SK-N-SH (cell line): ENCODE measurements around the gene ZNF136. TPM values are rescaled to one million over a fixed set of nuclear protein-coding genes. Genes with fewer than 3 reads are reported as not detected.

Experiments
- CTCF ChIA-PET: fragments of 300-600, 350-600 bp; formaldehyde crosslinking; extraction: SDS; loops from one replicate; lab custom pipeline; 2021; lab: Yijun Ruan, JAX
- POLR2A ChIA-PET: fragments of 350-600 bp; sonication (Branson Sonifier 250); formaldehyde crosslinking; extraction: SDS; loops from one replicate; lab custom pipeline; 2020; ENCODE audit warnings: antibody characterized with exemption, inconsistent platforms; lab: Yijun Ruan, JAX
- DNase-seq: peaks from one replicate; pipeline ENCODE4 v3.0.0; 2012
- H2AFZ ChIP-seq: fragments of 200-600 bp; sonication (generic); 2 replicates; pipeline ENCODE4 v1.8.1; 2016; ENCODE audit warnings: antibody characterized with exemption, mild to moderate bottlenecking, low read depth
- H3F3A ChIP-seq: fragments of 200-600 bp; sonication (generic); replicated peaks from 2 replicates; pipeline ENCODE3; 2016; ENCODE audit warnings: antibody characterized with exemption, mild to moderate bottlenecking; ENCODE audit not compliant: insufficient read depth
- H3K27ac ChIP-seq, 2 experiments: fragments of 200-500 bp in 1 of 2; fragments of 200-600 bp in 1 of 2; sonication (Bioruptor generic) in 1 of 2; sonication (generic), shearing (Covaris generic) in 1 of 2; 2 replicates each; pipeline versions ENCODE4 v1.5.1 to v1.6.1; 2014 to 2016; ENCODE audit warnings: low read depth in 2 of 2, inconsistent platforms in 1 of 2, low read length in 1 of 2, mild to moderate bottlenecking in 1 of 2, mixed read lengths in 1 of 2
- H3K27me3 ChIP-seq: fragments of 200-600 bp; sonication (generic), shearing (Covaris generic); 2 replicates; pipeline ENCODE4 v1.6.1; 2016; ENCODE audit warnings: mixed run types; ENCODE audit not compliant: insufficient read depth
- H3K36me3 ChIP-seq, 2 experiments: fragments of 200-500 bp in 1 of 2; fragments of 200-600 bp in 1 of 2; sonication (Bioruptor generic) in 1 of 2; sonication (generic) in 1 of 2; replicated peaks in 1 of 2; 2 replicates each; pipeline versions ENCODE3 to v1.5.1; 2014 to 2016; ENCODE audit warnings: low read length in 1 of 2, mild to moderate bottlenecking in 1 of 2; ENCODE audit not compliant: insufficient read depth in 2 of 2, control insufficient read depth in 1 of 2
- H3K4me1 ChIP-seq, 2 experiments: fragments of 200-500 bp in 1 of 2; fragments of 200-600 bp in 1 of 2; sonication (Bioruptor generic) in 1 of 2; sonication (generic), shearing (Covaris generic) in 1 of 2; 2 replicates each; pipeline versions ENCODE4 v1.5.1 to v1.6.1; 2014 to 2016; ENCODE audit warnings: low read depth in 1 of 2, low read length in 1 of 2, mixed run types in 1 of 2; ENCODE audit not compliant: insufficient read depth in 2 of 2, control insufficient read depth in 1 of 2
- H3K4me2 ChIP-seq: fragments of 200-600 bp; sonication (generic), shearing (Covaris generic); 2 replicates; pipeline ENCODE4 v1.6.1; 2017; ENCODE audit warnings: mixed run types
- H3K4me3 ChIP-seq, 2 experiments: fragments of 200-500 bp in 1 of 2; fragments of 200-600 bp in 1 of 2; sonication (Bioruptor generic) in 1 of 2; sonication (generic), shearing (Covaris generic) in 1 of 2; 2 replicates each; pipeline versions ENCODE4 v1.5.1 to v1.8.1; 2014 to 2016; ENCODE audit warnings: low read depth in 2 of 2, inconsistent platforms in 1 of 2, low read length in 1 of 2, mild to moderate bottlenecking in 1 of 2, mixed read lengths in 1 of 2, moderate library complexity in 1 of 2
- H3K79me2 ChIP-seq: fragments of 200-600 bp; sonication (generic); 2 replicates; pipeline ENCODE4 v1.8.1; 2017; ENCODE audit warnings: mild to moderate bottlenecking; ENCODE audit not compliant: insufficient read depth
- H3K9ac ChIP-seq: fragments of 200-600 bp; sonication (generic); 2 replicates; pipeline ENCODE4 v1.6.1; 2017; ENCODE audit warnings: mixed run types
- H3K9me2 ChIP-seq: fragments of 200-600 bp; sonication (generic); 2 replicates; pipeline ENCODE4 v1.6.1; 2017; ENCODE audit warnings: mixed run types
- H3K9me3 ChIP-seq: fragments of 200-600 bp; sonication (generic); 2 replicates; pipeline ENCODE4 v1.6.1; 2017; ENCODE audit warnings: mixed run types, mild to moderate bottlenecking, moderate library complexity
- H4K20me1 ChIP-seq: fragments of 200-600 bp; sonication (generic); 2 replicates; pipeline ENCODE4 v1.6.1; 2017; ENCODE audit warnings: mild to moderate bottlenecking, mixed run types; ENCODE audit not compliant: insufficient read depth
- ELF1 ChIP-seq: IDR thresholded peaks from 2 replicates; pipeline ENCODE4 v1.4.0; 2012
- EZH2phosphoT487 ChIP-seq: fragments of 200-600 bp; sonication (generic); IDR thresholded peaks from 2 replicates; pipeline ENCODE4 v1.6.1; 2017; ENCODE audit warnings: low read depth, mixed run types, mild to moderate bottlenecking, antibody characterized with exemption, moderate library complexity, borderline replicate concordance
- FOSL2 ChIP-seq: IDR thresholded peaks from 2 replicates; pipeline ENCODE4 v1.4.0; 2012; ENCODE audit warnings: low read depth, mild to moderate bottlenecking, moderate library complexity, borderline replicate concordance
- FOXM1 ChIP-seq: IDR thresholded peaks from 2 replicates; pipeline ENCODE4 v1.4.0; 2012; ENCODE audit warnings: low read depth, mild to moderate bottlenecking
- MEF2A ChIP-seq: IDR thresholded peaks from 2 replicates; pipeline ENCODE4 v1.4.0; 2012; ENCODE audit warnings: low read depth, borderline replicate concordance
- MXI1 ChIP-seq: IDR thresholded peaks from 2 replicates; pipeline ENCODE4 v1.6.1; 2012; ENCODE audit warnings: mild to moderate bottlenecking, low read depth, low read length, improper control_type of control experiment
- NFIC ChIP-seq: IDR thresholded peaks from 2 replicates; pipeline ENCODE4 v1.4.0; 2012; ENCODE audit warnings: borderline replicate concordance
- POLR2AphosphoS5 ChIP-seq: IDR thresholded peaks from 2 replicates; pipeline ENCODE4 v1.6.1; 2012; ENCODE audit warnings: low read depth, low read length
- RAD21 ChIP-seq: IDR thresholded peaks from 2 replicates; pipeline ENCODE4 v1.6.1; 2012; ENCODE audit warnings: mild to moderate bottlenecking, low read length
- RCOR1 ChIP-seq: fragments of 150-350 bp; IDR thresholded peaks from 2 replicates; pipeline ENCODE4 v1.6.1; 2017; ENCODE audit warnings: antibody characterized with exemption, low read length
- RFX5 ChIP-seq: IDR thresholded peaks from 2 replicates; pipeline ENCODE4 v1.6.1; 2012; ENCODE audit warnings: mild to moderate bottlenecking, improper control_type of control experiment, low read length
- RXRA ChIP-seq: IDR thresholded peaks from 2 replicates; pipeline ENCODE4 v1.4.0; 2012; ENCODE audit warnings: low read depth, mild to moderate bottlenecking, borderline replicate concordance
- SMC3 ChIP-seq: IDR thresholded peaks from 2 replicates; pipeline ENCODE4 v1.6.1; 2012; ENCODE audit warnings: low read depth, low read length, improper control_type of control experiment
- TCF12 ChIP-seq: IDR thresholded peaks from 2 replicates; pipeline ENCODE4 v1.4.0; 2012
- YY1 ChIP-seq: IDR thresholded peaks from 2 replicates; pipeline ENCODE4 v1.4.0; 2012; ENCODE audit warnings: low read depth, mild to moderate bottlenecking
- WGBS: methylation state at CpG from one replicate; pipeline ENCODE4 v1.1.6; 2017; ENCODE audit warnings: low lambda C conversion rate; 5-methylcytosine and 5-hydroxymethylcytosine counted together
- polyA plus RNA-seq, 3 experiments: library from polyadenylated mRNA; depleted of rRNA; stranded (reverse); fragments of >200 nt; gene quantifications; 2 replicates each; pipeline ENCODE4 v1.2.3, GENCODE V29; 2012
- TF ChIP-seq, protein P1 (sequence below): fragments of 200-600 bp; sonication (generic); IDR thresholded peaks from 2 replicates; pipeline ENCODE4 v1.6.1; 2017; ENCODE audit warnings: antibody characterized with exemption, mild to moderate bottlenecking, moderate library complexity
- TF ChIP-seq, protein P2 (sequence below): IDR thresholded peaks from 2 replicates; pipeline ENCODE4 v1.6.1; 2012; ENCODE audit warnings: mild to moderate bottlenecking, low read depth, low read length, moderate library complexity
- TF ChIP-seq, protein P3 (sequence below): IDR thresholded peaks from 2 replicates; pipeline ENCODE4 v1.4.0; 2012; ENCODE audit warnings: low read depth, borderline replicate concordance
- TF ChIP-seq, protein P4 (sequence below): IDR thresholded peaks from 2 replicates; pipeline ENCODE4 v1.4.0; 2012; ENCODE audit warnings: low read depth, borderline replicate concordance

The ZNF136 gene
- polyA plus RNA-seq, 1 of the 3 experiments (the other 2 are of a cell fraction): 1.7 TPM

DNA sequence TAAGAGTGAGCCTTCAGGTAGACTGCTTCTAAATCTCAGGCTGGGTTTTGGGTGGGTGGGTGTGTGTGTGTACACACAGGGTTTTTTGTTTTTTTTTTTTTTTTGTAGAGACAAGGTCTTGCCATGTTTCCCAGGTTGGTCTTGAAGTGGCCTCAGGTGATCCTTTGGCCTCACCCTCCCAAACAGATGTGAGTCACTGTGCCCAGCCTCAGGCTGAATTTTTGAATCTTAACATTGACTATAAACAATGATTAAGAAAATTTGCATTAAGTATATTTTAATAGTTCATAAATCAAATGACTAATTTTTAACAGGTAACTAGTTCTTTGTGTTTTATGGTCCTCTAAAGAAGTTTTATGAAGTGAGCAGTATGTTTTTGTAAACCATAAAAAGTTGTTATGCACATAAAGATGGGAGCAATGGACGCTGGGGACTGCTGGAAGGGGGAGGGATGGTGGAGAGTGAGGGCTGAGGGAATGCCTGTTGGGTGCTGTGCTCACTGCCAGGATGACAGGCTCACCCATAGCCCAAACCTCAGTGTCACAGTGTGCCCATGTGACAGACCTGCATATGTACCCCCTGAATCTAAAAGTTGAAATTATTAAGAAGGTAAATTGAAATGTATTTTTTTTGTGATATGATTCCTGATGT is 60.2 kb downstream of the ZNF136 start:
- CTCF ChIA-PET: no interaction called here
- no peaks in the 10 kb centered on the region for H3K4me1 ChIP-seq
- no peak overlapping the region for H3K27ac ChIP-seq
- no peaks in the 10 kb centered on the region for H3F3A ChIP-seq
- H3K79me2 ChIP-seq: no peaks in the 10 kb centered on the region
- H3K36me3 ChIP-seq: no peaks in the 10 kb centered on the region
- no peak overlapping the region for H3K4me2 ChIP-seq
- 0% methylated on average over 1 of the region's 1 CpG for WGBS
- TF ChIP-seq, protein P1, sequence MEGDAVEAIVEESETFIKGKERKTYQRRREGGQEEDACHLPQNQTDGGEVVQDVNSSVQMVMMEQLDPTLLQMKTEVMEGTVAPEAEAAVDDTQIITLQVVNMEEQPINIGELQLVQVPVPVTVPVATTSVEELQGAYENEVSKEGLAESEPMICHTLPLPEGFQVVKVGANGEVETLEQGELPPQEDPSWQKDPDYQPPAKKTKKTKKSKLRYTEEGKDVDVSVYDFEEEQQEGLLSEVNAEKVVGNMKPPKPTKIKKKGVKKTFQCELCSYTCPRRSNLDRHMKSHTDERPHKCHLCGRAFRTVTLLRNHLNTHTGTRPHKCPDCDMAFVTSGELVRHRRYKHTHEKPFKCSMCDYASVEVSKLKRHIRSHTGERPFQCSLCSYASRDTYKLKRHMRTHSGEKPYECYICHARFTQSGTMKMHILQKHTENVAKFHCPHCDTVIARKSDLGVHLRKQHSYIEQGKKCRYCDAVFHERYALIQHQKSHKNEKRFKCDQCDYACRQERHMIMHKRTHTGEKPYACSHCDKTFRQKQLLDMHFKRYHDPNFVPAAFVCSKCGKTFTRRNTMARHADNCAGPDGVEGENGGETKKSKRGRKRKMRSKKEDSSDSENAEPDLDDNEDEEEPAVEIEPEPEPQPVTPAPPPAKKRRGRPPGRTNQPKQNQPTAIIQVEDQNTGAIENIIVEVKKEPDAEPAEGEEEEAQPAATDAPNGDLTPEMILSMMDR: no peak
- TF ChIP-seq ELF1 (no peak), RXRA (no peak), FOXM1 (no peak), RAD21 (no peak), SMC3 (no peak), YY1 (no peak), NFIC (no peak), EZH2phosphoT487 (no peak), FOSL2 (no peak), MXI1 (no peak), RFX5 (no peak), TCF12 (no peak), MEF2A (no peak), RCOR1 (no peak), POLR2AphosphoS5 (no peak)
- TF ChIP-seq, protein P2, sequence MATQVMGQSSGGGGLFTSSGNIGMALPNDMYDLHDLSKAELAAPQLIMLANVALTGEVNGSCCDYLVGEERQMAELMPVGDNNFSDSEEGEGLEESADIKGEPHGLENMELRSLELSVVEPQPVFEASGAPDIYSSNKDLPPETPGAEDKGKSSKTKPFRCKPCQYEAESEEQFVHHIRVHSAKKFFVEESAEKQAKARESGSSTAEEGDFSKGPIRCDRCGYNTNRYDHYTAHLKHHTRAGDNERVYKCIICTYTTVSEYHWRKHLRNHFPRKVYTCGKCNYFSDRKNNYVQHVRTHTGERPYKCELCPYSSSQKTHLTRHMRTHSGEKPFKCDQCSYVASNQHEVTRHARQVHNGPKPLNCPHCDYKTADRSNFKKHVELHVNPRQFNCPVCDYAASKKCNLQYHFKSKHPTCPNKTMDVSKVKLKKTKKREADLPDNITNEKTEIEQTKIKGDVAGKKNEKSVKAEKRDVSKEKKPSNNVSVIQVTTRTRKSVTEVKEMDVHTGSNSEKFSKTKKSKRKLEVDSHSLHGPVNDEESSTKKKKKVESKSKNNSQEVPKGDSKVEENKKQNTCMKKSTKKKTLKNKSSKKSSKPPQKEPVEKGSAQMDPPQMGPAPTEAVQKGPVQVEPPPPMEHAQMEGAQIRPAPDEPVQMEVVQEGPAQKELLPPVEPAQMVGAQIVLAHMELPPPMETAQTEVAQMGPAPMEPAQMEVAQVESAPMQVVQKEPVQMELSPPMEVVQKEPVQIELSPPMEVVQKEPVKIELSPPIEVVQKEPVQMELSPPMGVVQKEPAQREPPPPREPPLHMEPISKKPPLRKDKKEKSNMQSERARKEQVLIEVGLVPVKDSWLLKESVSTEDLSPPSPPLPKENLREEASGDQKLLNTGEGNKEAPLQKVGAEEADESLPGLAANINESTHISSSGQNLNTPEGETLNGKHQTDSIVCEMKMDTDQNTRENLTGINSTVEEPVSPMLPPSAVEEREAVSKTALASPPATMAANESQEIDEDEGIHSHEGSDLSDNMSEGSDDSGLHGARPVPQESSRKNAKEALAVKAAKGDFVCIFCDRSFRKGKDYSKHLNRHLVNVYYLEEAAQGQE: no peak
- TF ChIP-seq, protein P3, sequence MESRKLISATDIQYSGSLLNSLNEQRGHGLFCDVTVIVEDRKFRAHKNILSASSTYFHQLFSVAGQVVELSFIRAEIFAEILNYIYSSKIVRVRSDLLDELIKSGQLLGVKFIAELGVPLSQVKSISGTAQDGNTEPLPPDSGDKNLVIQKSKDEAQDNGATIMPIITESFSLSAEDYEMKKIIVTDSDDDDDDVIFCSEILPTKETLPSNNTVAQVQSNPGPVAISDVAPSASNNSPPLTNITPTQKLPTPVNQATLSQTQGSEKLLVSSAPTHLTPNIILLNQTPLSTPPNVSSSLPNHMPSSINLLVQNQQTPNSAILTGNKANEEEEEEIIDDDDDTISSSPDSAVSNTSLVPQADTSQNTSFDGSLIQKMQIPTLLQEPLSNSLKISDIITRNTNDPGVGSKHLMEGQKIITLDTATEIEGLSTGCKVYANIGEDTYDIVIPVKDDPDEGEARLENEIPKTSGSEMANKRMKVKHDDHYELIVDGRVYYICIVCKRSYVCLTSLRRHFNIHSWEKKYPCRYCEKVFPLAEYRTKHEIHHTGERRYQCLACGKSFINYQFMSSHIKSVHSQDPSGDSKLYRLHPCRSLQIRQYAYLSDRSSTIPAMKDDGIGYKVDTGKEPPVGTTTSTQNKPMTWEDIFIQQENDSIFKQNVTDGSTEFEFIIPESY: no peak
- TF ChIP-seq, protein P4, sequence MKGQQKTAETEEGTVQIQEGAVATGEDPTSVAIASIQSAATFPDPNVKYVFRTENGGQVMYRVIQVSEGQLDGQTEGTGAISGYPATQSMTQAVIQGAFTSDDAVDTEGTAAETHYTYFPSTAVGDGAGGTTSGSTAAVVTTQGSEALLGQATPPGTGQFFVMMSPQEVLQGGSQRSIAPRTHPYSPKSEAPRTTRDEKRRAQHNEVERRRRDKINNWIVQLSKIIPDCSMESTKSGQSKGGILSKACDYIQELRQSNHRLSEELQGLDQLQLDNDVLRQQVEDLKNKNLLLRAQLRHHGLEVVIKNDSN: no peak
- TF ChIP-seq, all 33 proteins: peak for 0
- H4K20me1 ChIP-seq: no peaks in the 10 kb centered on the region
- no peaks in the 10 kb centered on the region for H3K27me3 ChIP-seq
- no peak overlapping the region for H3K9ac ChIP-seq
- H3K9me2 ChIP-seq: no peaks in the 10 kb centered on the region
- POLR2A ChIA-PET: no interaction called here
- DNase-seq: no peak
- H3K9me3 ChIP-seq: no peaks in the 10 kb centered on the region; the same call in 1 of the 2 replicates
- H3K4me3 ChIP-seq: no peak overlapping the region
- H2AFZ ChIP-seq: no peak overlapping the region
